DMS114 treated with DMSO at 0.1 percent for 48 hours (cell line): Measurements from ENCODE around the gene ENAM.
A peak's percentile ranks its signal among the peaks of the same experiment; 100 is the strongest.

Experiments used
- DNase-seq: peaks from one replicate; lab custom pipeline; 2025; ENCODE audit not compliant: unreplicated experiment; lab: John Stamatoyannopoulos, UW

ENAM gene

GRCh38 chr4:70628444-70628843, at the start of gene ENAM:
ENAM (plus strand) TSS chr4:70628744; CDS start chr4:70629501, 757 bp downstream.
- no peak for DNase-seq

- no peak for DNase-seq
Observed at GRCh38 chr4:70581980-70582379, 46.6 kb upstream of the ENAM start.

- DNase-seq, result no peak
Observed at GRCh38 chr4:70583952-70584834, 44.4 kb upstream of the ENAM start.

- no peak for DNase-seq
Observed at GRCh38 chr4:70586841-70587240, 41.7 kb upstream of the ENAM start.

GRCh38 chr4:70589785-70590184, 38.8 kb upstream of the ENAM start:
- no peak for DNase-seq

GRCh38 chr4:70591955-70592582, 36.5 kb upstream of the ENAM start, which contains the start of gene AMBN:
AMBN (plus strand) TSS chr4:70592256; CDS start chr4:70592359, 103 bp downstream.
- DNase-seq, result no peak

GRCh38 chr4:70594196-70594595, 34.3 kb upstream of the ENAM start:
- no peak for DNase-seq

GRCh38 chr4:70600305-70600704, 28.2 kb upstream of the ENAM start:
- no peak for DNase-seq

- no peak for DNase-seq
Observed at GRCh38 chr4:70600977-70601376, 27.6 kb upstream of the ENAM start.

- peak; percentile 37 for DNase-seq
Observed at GRCh38 chr4:70601422-70602039, 27.0 kb upstream of the ENAM start.

GRCh38 chr4:70603856-70604255, 24.7 kb upstream of the ENAM start:
- DNase-seq, result no peak

GRCh38 chr4:70606459-70606858, 22.1 kb upstream of the ENAM start:
- no peak for DNase-seq

- DNase-seq, result no peak
Observed at GRCh38 chr4:70607334-70607853, 21.1 kb upstream of the ENAM start.

GRCh38 chr4:70608324-70608723, 20.2 kb upstream of the ENAM start:
- no peak for DNase-seq

GRCh38 chr4:70613306-70614183, 15.0 kb upstream of the ENAM start:
- no peak for DNase-seq

- DNase-seq, result no peak
Observed at GRCh38 chr4:70614184-70614555, 14.4 kb upstream of the ENAM start.

- no peak for DNase-seq
Observed at GRCh38 chr4:70619288-70619687, 9.3 kb upstream of the ENAM start.

GRCh38 chr4:70619778-70620177, 8.8 kb upstream of the ENAM start:
- no peak for DNase-seq

- no peak for DNase-seq
Observed at GRCh38 chr4:70623323-70623722, 5.2 kb upstream of the ENAM start.

- no peak for DNase-seq
Observed at GRCh38 chr4:70624226-70624793, 4.2 kb upstream of the ENAM start.
